ENCODE results near the gene PLXNB2. TPM values are rescaled to one million over a fixed set of nuclear protein-coding genes. Genes with fewer than 3 reads are reported as not detected.
A peak's percentile ranks its signal among the peaks of the same experiment; 100 is the strongest.

PLXNB2 gene
- total and polyA plus RNA-seq, 2 of the 4 experiments (the other 2 are of a cell fraction), result 73.1 to 202 TPM

- no peak overlapping the region for H4K91ac ChIP-seq (ENCODE audit: insufficient read depth, low read depth, low read length)
- intact Hi-C loops (cut with micrococcal nuclease) (loop anchor here (2.0 kb wide), 1 partner anchor 73 kb away; the partner anchor contains the start of gene DENND6B), in situ Hi-C loops (cut with MboI; ENCODE audit: low sequenced_read_pairs) (loop anchor here (5.0 kb wide), 1 partner anchor 73 kb away; the partner anchor contains the start of gene DENND6B), dilution Hi-C loops (cut with HindIII; ENCODE audit: low sequenced_read_pairs, unreplicated experiment) (no loop called here)
- H3K27me3 ChIP-seq (ENCODE audit: control insufficient read depth, insufficient read depth, low read length), result no peaks in the 10 kb centered on the region
- no peak overlapping the region for H3K4ac ChIP-seq (ENCODE audit: low read depth, low read length)
- TF ChIP-seq USF2 (IDR thresholded peaks at IDR 0.05; ENCODE audit: low read depth, low read length) (no peak), MAFK (IDR thresholded peaks at IDR 0.05; ENCODE audit: low read depth, low read length) (no peak), CHD1 (IDR thresholded peaks at IDR 0.05; ENCODE audit: low read depth, low read length) (no peak), RAD21 (IDR thresholded peaks at IDR 0.05; ENCODE audit: low read length) (no peak), RCOR1 (IDR thresholded peaks at IDR 0.05; ENCODE audit: insufficient replicate concordance, low read length) (no peak), CEBPB (IDR thresholded peaks at IDR 0.05; ENCODE audit: low read depth, low read length) (no peak), NFE2L2 (IDR thresholded peaks at IDR 0.05; ENCODE audit: low read depth, low read length) (no peak), FOS (IDR thresholded peaks at IDR 0.05; ENCODE audit: low read depth, low read length) (no peak), SMC3 (IDR thresholded peaks at IDR 0.05; ENCODE audit: low read depth, low read length) (no peak), MAZ (IDR thresholded peaks at IDR 0.05; ENCODE audit: borderline replicate concordance, low read depth, low read length) (no peak), MXI1 (IDR thresholded peaks at IDR 0.05; ENCODE audit: borderline replicate concordance, low read depth, low read length) (no peak), POLR2A (IDR thresholded peaks at IDR 0.05; ENCODE audit: low read depth, low read length) (no peak), RFX5 (IDR thresholded peaks at IDR 0.05; ENCODE audit: low read depth, low read length) (no peak)
- TF ChIP-seq, protein P1, sequence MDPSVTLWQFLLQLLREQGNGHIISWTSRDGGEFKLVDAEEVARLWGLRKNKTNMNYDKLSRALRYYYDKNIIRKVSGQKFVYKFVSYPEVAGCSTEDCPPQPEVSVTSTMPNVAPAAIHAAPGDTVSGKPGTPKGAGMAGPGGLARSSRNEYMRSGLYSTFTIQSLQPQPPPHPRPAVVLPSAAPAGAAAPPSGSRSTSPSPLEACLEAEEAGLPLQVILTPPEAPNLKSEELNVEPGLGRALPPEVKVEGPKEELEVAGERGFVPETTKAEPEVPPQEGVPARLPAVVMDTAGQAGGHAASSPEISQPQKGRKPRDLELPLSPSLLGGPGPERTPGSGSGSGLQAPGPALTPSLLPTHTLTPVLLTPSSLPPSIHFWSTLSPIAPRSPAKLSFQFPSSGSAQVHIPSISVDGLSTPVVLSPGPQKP (IDR thresholded peaks at IDR 0.05; ENCODE audit: borderline replicate concordance, low read depth, low read length), result no peak
- TF ChIP-seq, protein P2, sequence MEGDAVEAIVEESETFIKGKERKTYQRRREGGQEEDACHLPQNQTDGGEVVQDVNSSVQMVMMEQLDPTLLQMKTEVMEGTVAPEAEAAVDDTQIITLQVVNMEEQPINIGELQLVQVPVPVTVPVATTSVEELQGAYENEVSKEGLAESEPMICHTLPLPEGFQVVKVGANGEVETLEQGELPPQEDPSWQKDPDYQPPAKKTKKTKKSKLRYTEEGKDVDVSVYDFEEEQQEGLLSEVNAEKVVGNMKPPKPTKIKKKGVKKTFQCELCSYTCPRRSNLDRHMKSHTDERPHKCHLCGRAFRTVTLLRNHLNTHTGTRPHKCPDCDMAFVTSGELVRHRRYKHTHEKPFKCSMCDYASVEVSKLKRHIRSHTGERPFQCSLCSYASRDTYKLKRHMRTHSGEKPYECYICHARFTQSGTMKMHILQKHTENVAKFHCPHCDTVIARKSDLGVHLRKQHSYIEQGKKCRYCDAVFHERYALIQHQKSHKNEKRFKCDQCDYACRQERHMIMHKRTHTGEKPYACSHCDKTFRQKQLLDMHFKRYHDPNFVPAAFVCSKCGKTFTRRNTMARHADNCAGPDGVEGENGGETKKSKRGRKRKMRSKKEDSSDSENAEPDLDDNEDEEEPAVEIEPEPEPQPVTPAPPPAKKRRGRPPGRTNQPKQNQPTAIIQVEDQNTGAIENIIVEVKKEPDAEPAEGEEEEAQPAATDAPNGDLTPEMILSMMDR (conservative IDR thresholded peaks at IDR 0.05; ENCODE audit: low read depth, low read length), result no peak
- peaks cover 35% of the 10 kb centered on the region; the same call in 1 of the 2 replicates for H3K36me3 ChIP-seq (ENCODE audit: control insufficient read depth, insufficient read depth, low read length)
- H4K5ac ChIP-seq (ENCODE audit: low read depth, low read length), result no peak overlapping the region
- H3K4me1 ChIP-seq (ENCODE audit: control insufficient read depth, insufficient read depth, low read length), result peaks cover 12% of the 10 kb centered on the region
- peaks cover 29% of the 10 kb centered on the region for H4K20me1 ChIP-seq (ENCODE audit: insufficient read depth, low read length)
- CTCF ChIA-PET, result no interaction called here
- H2BK5ac ChIP-seq (ENCODE audit: low read depth, low read length, poor library complexity, severe bottlenecking), result no peak overlapping the region
- H3K14ac ChIP-seq (replicated peaks; ENCODE audit: low read depth, low read length), result no peak overlapping the region
- 65% methylated on average over 3 of the region's 8 CpGs; no CpG with 5 or more reads in 1 of the 2 experiments for WGBS, 2 experiments (ENCODE audit: extremely low coverage in 2 of 2, insufficient read length in 1 of 2)
- ATAC-seq (ENCODE audit: low read depth) (no peak), DNase-seq (no peak)
- H2AFZ ChIP-seq (replicated peaks; ENCODE audit: low read length, poor library complexity), result no peak overlapping the region
- no peak overlapping the region for H3K9ac ChIP-seq (ENCODE audit: low read depth, low read length)
- H2BK20ac ChIP-seq (ENCODE audit: low read depth, low read length), result no peak overlapping the region
- no peak overlapping the region for H3K4me3 ChIP-seq (ENCODE audit: insufficient read depth, low read depth, low read length)
- H3K27ac ChIP-seq (ENCODE audit: insufficient read depth, low read length), result no peak overlapping the region
- H4K8ac ChIP-seq (ENCODE audit: low read depth in 2 of 2, low read length in 2 of 2), result no peak overlapping the region
- H3K9me3 ChIP-seq (ENCODE audit: control insufficient read depth, insufficient read depth, low read length), result no peaks in the 10 kb centered on the region
- H3K18ac ChIP-seq (ENCODE audit: low read depth, low read length), result no peak overlapping the region
- H3K4me2 ChIP-seq (ENCODE audit: low read depth, low read length), result no peak overlapping the region
- H3K23ac ChIP-seq (ENCODE audit: low read depth, low read length), result no peak overlapping the region
- POLR2A ChIA-PET (ENCODE audit: unreplicated experiment), result no interaction called here
- no TSS peak for BruUV-seq (replicated peaks)
- no peaks in the 10 kb centered on the region for H3K9me1 ChIP-seq (ENCODE audit: insufficient read depth, low read length)
- peaks cover 9 to 35% of the 10 kb centered on the region in 2 experiments; a peak in 3 of 4 replicates for H3K79me1 ChIP-seq (ENCODE audit: low read depth in 1 of 2, low read length in 2 of 2)
- no peak overlapping the region for H3K56ac ChIP-seq (ENCODE audit: extremely low read depth, insufficient read depth, low read length)
- H2BK15ac ChIP-seq (ENCODE audit: low read depth, low read length), result no peak overlapping the region
- H2BK120ac ChIP-seq (ENCODE audit: low read depth, low read length), result no peak overlapping the region
- no peak overlapping the region for H2AK5ac ChIP-seq (ENCODE audit: low read depth, low read length)
- H2AK9ac ChIP-seq (replicated peaks; ENCODE audit: low read depth, low read length, poor library complexity), result peak overlapping the region; percentile 55
Observed at GRCh38 chr22:50253941-50254340, 53.5 kb downstream of the PLXNB2 start.
